Mesenchymal stem cell (in vitro differentiated cells and primary cell): ENCODE data around the gene SALL2.
A peak's percentile ranks its signal among the peaks of the same experiment; 100 is the strongest.

Source experiments
- DNase-seq: peaks from one replicate; pipeline ENCODE4 v3.0.0-alpha.2; 2013
- H2AFZ ChIP-seq: one replicate; pipeline ENCODE4 v1.6.1; 2013; ENCODE audit warnings: low read depth, mild to moderate bottlenecking, control low read depth, inconsistent platforms, low read length, moderate library complexity
- H2AK5ac ChIP-seq: 2 replicates; pipeline ENCODE4 v1.6.1; 2013; ENCODE audit warnings: low read length, moderate library complexity, mild to moderate bottlenecking, inconsistent platforms; ENCODE audit not compliant: severe bottlenecking
- H2BK120ac ChIP-seq: one replicate; pipeline ENCODE4 v1.6.1; 2013; ENCODE audit warnings: low read depth, mild to moderate bottlenecking, inconsistent platforms, low read length, moderate library complexity
- H2BK12ac ChIP-seq, 2 experiments: one replicate each; pipeline ENCODE4 v1.6.1; 2013; ENCODE audit warnings: inconsistent platforms in 2 of 2, low read length in 2 of 2, mild to moderate bottlenecking in 2 of 2, moderate library complexity in 2 of 2, control low read depth in 1 of 2
- H2BK15ac ChIP-seq: one replicate; pipeline ENCODE4 v1.6.1; 2013; ENCODE audit warnings: mild to moderate bottlenecking, low read depth, inconsistent platforms; ENCODE audit not compliant: poor library complexity, severe bottlenecking
- H2BK5ac ChIP-seq: 2 replicates; pipeline ENCODE4 v1.6.1; 2013; ENCODE audit warnings: low read depth, mild to moderate bottlenecking, low read length, control low read depth, inconsistent platforms; ENCODE audit not compliant: poor library complexity, severe bottlenecking
- H3K14ac ChIP-seq, 2 experiments: one replicate each; pipeline ENCODE4 v1.6.1; 2013; ENCODE audit warnings: inconsistent platforms in 2 of 2, low read length in 2 of 2, control low read depth in 1 of 2, mild to moderate bottlenecking in 1 of 2, moderate library complexity in 1 of 2
- H3K18ac ChIP-seq, 2 experiments: one replicate each; pipeline ENCODE4 v1.6.1; 2013; ENCODE audit warnings: inconsistent platforms in 2 of 2, low read length in 2 of 2, control low read depth in 1 of 2, low read depth in 1 of 2, mild to moderate bottlenecking in 1 of 2
- H3K23ac ChIP-seq, 2 experiments: one replicate each; pipeline ENCODE4 v1.6.1; 2013; ENCODE audit warnings: inconsistent platforms in 2 of 2, low read length in 2 of 2, mild to moderate bottlenecking in 2 of 2, moderate library complexity in 2 of 2, control low read depth in 1 of 2
- H3K27ac ChIP-seq: 2 replicates; pipeline ENCODE4 v1.5.1; 2013; ENCODE audit warnings: mild to moderate bottlenecking, moderate library complexity, low read length, control low read depth, inconsistent platforms; ENCODE audit not compliant: poor library complexity, severe bottlenecking
- H3K27me3 ChIP-seq, 2 experiments: 2 replicates each; pipeline versions ENCODE4 v1.6.1 to v1.7.0; 2013; ENCODE audit warnings: low read length in 2 of 2, mild to moderate bottlenecking in 2 of 2, moderate library complexity in 2 of 2, control low read depth in 1 of 2, inconsistent platforms in 1 of 2; ENCODE audit not compliant: control insufficient read depth in 1 of 2, insufficient read depth in 1 of 2
- H3K36me3 ChIP-seq, 2 experiments: 2 replicates each; pipeline versions ENCODE4 v1.6.1 to v1.7.0; 2013; ENCODE audit warnings: low read length in 2 of 2, control low read depth in 1 of 2, inconsistent platforms in 1 of 2, low read depth in 1 of 2, mild to moderate bottlenecking in 1 of 2; ENCODE audit not compliant: insufficient read depth in 2 of 2, control insufficient read depth in 1 of 2
- H3K4ac ChIP-seq, 2 experiments: one replicate each; pipeline ENCODE4 v1.6.1; 2013; ENCODE audit warnings: inconsistent platforms in 2 of 2, low read length in 2 of 2, mild to moderate bottlenecking in 2 of 2, moderate library complexity in 2 of 2, control low read depth in 1 of 2, low read depth in 1 of 2
- H3K4me1 ChIP-seq: 2 replicates; pipeline ENCODE4 v1.6.1; 2013; ENCODE audit warnings: low read depth, low read length, control low read depth; ENCODE audit not compliant: control insufficient read depth, insufficient read depth
- H3K4me2 ChIP-seq: 2 replicates; pipeline ENCODE4 v1.6.1; 2013; ENCODE audit warnings: low read length, mild to moderate bottlenecking, inconsistent platforms; ENCODE audit not compliant: poor library complexity, severe bottlenecking
- H3K4me3 ChIP-seq, 2 experiments: 2 replicates each; pipeline versions ENCODE4 v1.5.1 to v1.7.0; 2013; ENCODE audit warnings: low read length in 2 of 2, mild to moderate bottlenecking in 2 of 2, control low read depth in 1 of 2, low read depth in 1 of 2; ENCODE audit not compliant: insufficient read depth in 1 of 2
- H3K79me1 ChIP-seq: replicated peaks from 2 replicates; pipeline ENCODE4 v1.6.1; 2013; ENCODE audit warnings: mild to moderate bottlenecking, control low read depth, low read length, inconsistent platforms; ENCODE audit not compliant: poor library complexity, severe bottlenecking
- H3K9ac ChIP-seq: 2 replicates; pipeline ENCODE4 v1.7.0; 2013; ENCODE audit warnings: mild to moderate bottlenecking, low read length, moderate library complexity
- H3K9me3 ChIP-seq: 2 replicates; pipeline ENCODE4 v1.7.0; 2013; ENCODE audit warnings: mild to moderate bottlenecking, low read length; ENCODE audit not compliant: control insufficient read depth
- H4K8ac ChIP-seq: one replicate; pipeline ENCODE4 v1.6.1; 2013; ENCODE audit warnings: inconsistent platforms, mild to moderate bottlenecking, low read length, moderate library complexity
- H4K91ac ChIP-seq: one replicate; pipeline ENCODE4 v1.6.1; 2013; ENCODE audit warnings: mild to moderate bottlenecking, low read length, inconsistent platforms
- WGBS: methylation state at CpG from one replicate; pipeline ENCODE4 v1.1.7; 2013; ENCODE audit warnings: mixed read lengths; 5-methylcytosine and 5-hydroxymethylcytosine counted together

Gene SALL2

DNA sequence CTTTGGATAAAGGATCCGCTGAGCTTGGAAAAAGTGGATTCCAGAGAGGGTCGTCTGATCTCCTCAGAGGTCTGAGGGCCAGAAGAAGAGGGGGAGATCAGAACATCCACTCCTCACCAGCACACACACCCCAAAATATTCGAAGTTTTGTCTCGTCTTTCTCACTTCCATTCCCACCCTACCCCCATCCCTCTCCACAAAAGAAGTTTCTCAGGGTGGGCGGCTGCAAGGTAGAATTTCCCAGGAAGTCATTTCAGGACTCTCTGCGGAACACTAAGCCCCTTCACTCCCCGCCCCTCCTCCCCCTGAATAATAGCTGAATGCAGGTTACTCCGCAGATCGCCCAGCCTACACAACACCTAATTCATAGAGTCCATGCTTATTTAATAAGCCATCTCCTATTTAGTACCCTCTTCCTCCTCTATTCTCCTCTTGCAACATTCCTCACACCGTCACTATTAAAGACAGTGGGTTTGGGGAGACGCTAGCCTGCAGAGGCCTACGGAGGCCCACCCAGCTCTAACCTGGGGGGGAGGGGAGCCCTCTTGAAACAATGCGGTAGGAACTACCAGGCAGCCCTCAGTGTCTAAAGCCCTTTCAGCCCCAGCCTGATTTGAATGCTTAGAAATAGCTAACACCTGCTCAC lies 649 bp upstream of the SALL2 start:
- Histone ChIP-seq H4K8ac (no peak overlapping the region), H3K4me3 (peak overlapping the region; percentile 75 to 76), H3K79me1 (peaks cover 36% of the 10 kb centered on the region), H3K27me3 (peaks cover 7 to 25% of the 10 kb centered on the region in 2 experiments), H2BK12ac (no peak overlapping the region), H4K91ac (no peak overlapping the region), H3K9ac (peak overlapping the region; percentile 74), H3K27ac (peak overlapping the region; percentile 69), H3K23ac (no peak overlapping the region), H2AK5ac (no peak overlapping the region), H2BK5ac (peak overlapping the region; percentile 53), H2BK120ac (no peak overlapping the region), H3K36me3 (peaks cover 0 to 30% of the 10 kb centered on the region in 2 experiments), H2BK15ac (no peak overlapping the region), H3K4me1 (peaks cover 24% of the 10 kb centered on the region), H3K4ac (no peak overlapping the region), H3K18ac (no peak overlapping the region), H3K9me3 (no peaks in the 10 kb centered on the region), H3K14ac (no peak overlapping the region), H3K4me2 (peak overlapping the region; percentile 62), H2AFZ (peak overlapping the region; percentile 68)
- WGBS = 11% methylated on average over 12 of the region's 13 CpGs
- no peak for DNase-seq

DNA sequence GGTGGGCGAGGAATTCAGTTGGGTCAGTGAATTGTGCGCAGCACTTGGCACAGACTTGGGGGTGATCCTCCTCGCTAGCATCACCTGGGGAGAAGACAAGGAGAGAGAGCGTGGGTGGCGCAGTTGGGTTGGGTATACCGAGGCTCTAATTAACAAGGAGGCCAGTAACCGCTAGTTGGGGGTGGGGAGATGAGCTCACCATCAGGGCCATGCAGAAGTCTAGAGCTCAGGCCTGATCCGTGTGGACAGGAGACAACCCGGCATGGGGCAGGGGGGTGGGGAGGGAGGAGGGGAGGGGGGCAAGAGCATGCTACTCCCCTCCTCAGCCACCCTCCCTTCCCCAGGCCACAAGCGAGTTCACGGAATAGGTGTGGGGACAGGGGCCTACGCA lies 580 bp downstream of the SALL2 start:
- H3K4ac ChIP-seq = peak overlapping the region in 1 of 2 experiments; percentile 81
- peak overlapping the region; percentile 77 for H3K4me2 ChIP-seq
- no peak overlapping the region for H2BK5ac ChIP-seq
- H3K27ac ChIP-seq = peak overlapping the region; percentile 48
- peak overlapping the region in 1 of 2 experiments; percentile 68 for H3K14ac ChIP-seq
- H3K36me3 ChIP-seq = peaks cover 0 to 30% of the 10 kb centered on the region in 2 experiments
- peaks cover 24% of the 10 kb centered on the region for H3K4me1 ChIP-seq
- peak overlapping the region; percentile 68 for H4K8ac ChIP-seq
- H4K91ac ChIP-seq = peak overlapping the region; percentile 27
- H3K18ac ChIP-seq = peak overlapping the region in 1 of 2 experiments; percentile 92
- H3K27me3 ChIP-seq = peaks cover 6 to 20% of the 10 kb centered on the region in 2 experiments
- no peak overlapping the region for H2BK15ac ChIP-seq
- WGBS = 41% methylated on average over 5 of the region's 12 CpGs
- peaks cover 37% of the 10 kb centered on the region for H3K79me1 ChIP-seq
- peak overlapping the region; percentile 74 for H3K9ac ChIP-seq
- no peaks in the 10 kb centered on the region for H3K9me3 ChIP-seq
- no peak overlapping the region for H2BK12ac ChIP-seq
- peak overlapping the region; percentile 75 to 76 for H3K4me3 ChIP-seq
- H2AK5ac ChIP-seq = peak overlapping the region; percentile 91
- no peak overlapping the region for H2AFZ ChIP-seq
- H2BK120ac ChIP-seq = peak overlapping the region; percentile 12
- DNase-seq = peak; percentile 38
- H3K23ac ChIP-seq = no peak overlapping the region

DNA sequence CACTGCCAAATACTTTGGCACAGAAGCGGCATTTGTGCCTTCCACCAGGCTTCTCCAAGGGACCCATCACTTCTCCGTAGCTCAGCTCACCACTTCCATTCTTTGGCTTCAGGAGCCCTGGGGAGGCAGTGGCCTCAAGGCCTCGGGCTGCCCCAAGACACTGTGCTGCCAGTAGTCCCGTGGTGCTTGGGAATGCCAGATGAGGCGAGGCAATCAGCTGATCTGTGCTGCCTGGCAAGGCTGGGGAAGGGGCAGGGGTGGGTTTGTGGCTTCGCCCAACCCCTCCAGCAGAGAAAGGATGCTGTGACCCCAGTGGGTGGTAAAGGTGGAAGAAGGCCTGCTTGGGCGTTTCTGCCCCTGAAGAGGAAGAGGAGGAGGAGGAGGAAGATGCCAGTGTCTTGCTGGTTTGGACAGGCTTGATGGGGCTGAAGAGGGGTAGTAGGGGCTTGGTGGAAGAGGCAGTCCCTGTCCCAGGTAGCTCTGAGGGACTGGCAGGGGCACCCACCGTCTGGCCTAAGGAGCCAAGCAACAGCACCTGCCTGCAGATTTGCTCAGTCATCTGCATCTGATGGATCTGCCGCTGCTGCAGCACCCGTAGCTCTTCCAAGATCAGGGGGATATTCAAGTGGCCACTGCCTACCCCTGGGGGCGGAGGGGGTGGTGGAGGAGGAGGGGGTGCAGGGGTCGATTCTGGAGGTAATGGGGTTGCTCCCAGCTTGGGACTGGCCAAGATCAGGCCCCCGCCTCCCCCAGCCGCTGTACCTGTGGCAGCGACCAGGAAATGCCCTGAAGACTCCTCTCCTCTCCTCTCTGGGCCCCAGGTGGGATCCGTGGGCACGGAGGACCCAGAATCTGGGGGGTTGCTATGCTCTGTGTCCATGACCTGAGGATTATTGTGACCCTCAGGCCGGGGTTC lies 1.3 kb downstream of the SALL2 start:
- Histone ChIP-seq H3K9me3 (no peaks in the 10 kb centered on the region), H2BK15ac (no peak overlapping the region), H2AFZ (no peak overlapping the region), H3K14ac (peak overlapping the region in 1 of 2 experiments; percentile 68), H4K8ac (peak overlapping the region; percentile 68), H3K4me3 (peak overlapping the region; percentile 75 to 76), H3K36me3 (peaks cover 0 to 30% of the 10 kb centered on the region in 2 experiments), H3K18ac (peak overlapping the region in 1 of 2 experiments; percentile 88), H3K4me2 (peak overlapping the region; percentile 77), H2BK120ac (no peak overlapping the region), H3K79me1 (peaks cover 37% of the 10 kb centered on the region), H4K91ac (no peak overlapping the region), H2BK5ac (no peak overlapping the region), H3K27ac (no peak overlapping the region), H3K4ac (no peak overlapping the region), H2AK5ac (peak overlapping the region; percentile 91), H3K27me3 (peaks cover 4 to 18% of the 10 kb centered on the region in 2 experiments), H3K23ac (no peak overlapping the region), H3K9ac (no peak overlapping the region), H2BK12ac (no peak overlapping the region), H3K4me1 (peaks cover 24% of the 10 kb centered on the region)
- DNase-seq = no peak
- WGBS = 86% methylated on average over 17 of the region's 18 CpGs

DNA sequence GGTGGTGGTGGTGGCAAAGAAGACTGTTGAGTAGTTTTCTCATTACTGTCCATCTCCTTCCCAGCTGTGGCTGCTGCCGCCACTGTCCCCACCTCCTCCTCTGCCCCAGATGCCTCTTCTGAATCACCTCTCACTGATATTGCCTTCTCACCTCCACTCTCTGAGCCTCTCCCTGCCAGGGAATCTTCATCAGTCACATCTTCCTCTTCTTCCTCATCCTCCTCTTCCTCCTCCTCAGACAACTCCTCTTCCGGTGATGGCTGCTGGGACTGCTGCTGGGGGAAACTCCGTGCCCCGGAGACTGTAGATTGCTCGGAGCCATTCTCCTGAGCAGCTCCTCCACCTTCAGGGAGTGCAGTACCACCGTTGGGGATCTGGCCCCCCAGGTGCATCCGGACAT lies 2.9 kb downstream of the SALL2 start:
- Histone ChIP-seq H3K9me3 (no peaks in the 10 kb centered on the region), H3K27me3 (peaks cover 0 to 11% of the 10 kb centered on the region in 2 experiments), H3K4me3 (no peak overlapping the region), H3K36me3 (peaks cover 0 to 30% of the 10 kb centered on the region in 2 experiments), H3K4ac (no peak overlapping the region), H2AK5ac (no peak overlapping the region), H4K91ac (no peak overlapping the region), H3K4me2 (no peak overlapping the region), H2BK12ac (no peak overlapping the region), H2BK5ac (no peak overlapping the region), H2BK120ac (no peak overlapping the region), H3K14ac (no peak overlapping the region), H3K27ac (no peak overlapping the region), H3K9ac (no peak overlapping the region), H3K18ac (no peak overlapping the region), H3K4me1 (peaks cover 24% of the 10 kb centered on the region), H2BK15ac (no peak overlapping the region), H3K79me1 (peaks cover 37% of the 10 kb centered on the region), H3K23ac (no peak overlapping the region), H4K8ac (no peak overlapping the region), H2AFZ (no peak overlapping the region)
- no peak for DNase-seq
- WGBS = 92% methylated on average over 7 of the region's 7 CpGs
